HG02981 (cell line): Measurements from ENCODE around the gene METTL25B.

Experiments used
- ATAC-seq: cut with Tn5 transposase; IDR thresholded peaks from one replicate; pipeline ENCODE4 v1.9.1; 2021; ENCODE audit warnings: mild to moderate bottlenecking, moderate library complexity; ENCODE audit not compliant: unreplicated experiment

The METTL25B gene

GRCh38 chr1:156725683-156726280 lies 2.5 kb upstream of the METTL25B start:
- no peak for ATAC-seq

GRCh38 chr1:156726549-156727226 lies 1.6 kb upstream of the METTL25B start:
- ATAC-seq: no peak

- ATAC-seq: no peak
These were observed 777 bp upstream of the METTL25B start for GRCh38 chr1:156727492-156727891.

- peak; percentile 87 for ATAC-seq
These were observed 562 bp downstream of the METTL25B start, which contains the start of gene ISG20L2 for GRCh38 chr1:156728599-156729462. TSS of gene ISG20L2 (minus strand) at chr1:156728766. CDS start at chr1:156727652, 1,114 bp downstream.

GRCh38 chr1:156733989-156734584 lies 5.8 kb downstream of the METTL25B start:
- ATAC-seq: no peak

GRCh38 chr1:156738407-156738806 lies 10.1 kb downstream of the METTL25B start:
- no peak for ATAC-seq

GRCh38 chr1:156738916-156739315 lies 10.6 kb downstream of the METTL25B start:
- no peak for ATAC-seq

- peak; percentile 3 for ATAC-seq
These were observed 12.0 kb downstream of the METTL25B start for GRCh38 chr1:156740237-156740740.

- ATAC-seq: peak; percentile 77
These were observed 12.6 kb downstream of the METTL25B start, which contains the start of gene MRPL24 for GRCh38 chr1:156740741-156741480. TSS of gene MRPL24 (minus strand) at chr1:156741088. CDS start at chr1:156738704, 2,384 bp downstream.

- no peak for ATAC-seq
These were observed 13.3 kb downstream of the METTL25B start for GRCh38 chr1:156741481-156741983.

- ATAC-seq: no peak
These were observed 13.7 kb downstream of the METTL25B start for GRCh38 chr1:156742017-156742416.

- ATAC-seq: no peak
These were observed 14.5 kb downstream of the METTL25B start for GRCh38 chr1:156742801-156743200.

- ATAC-seq: no peak
These were observed 15.4 kb downstream of the METTL25B start for GRCh38 chr1:156743367-156744302.

- ATAC-seq: no peak
These were observed 16.1 kb downstream of the METTL25B start for GRCh38 chr1:156744344-156744743.

GRCh38 chr1:156744786-156745419 lies 16.6 kb downstream of the METTL25B start:
- no peak for ATAC-seq

- ATAC-seq: no peak
These were observed 17.6 kb downstream of the METTL25B start for GRCh38 chr1:156745881-156746280.

- no peak for ATAC-seq
These were observed 18.1 kb downstream of the METTL25B start for GRCh38 chr1:156746406-156746727.
